H1 (cell line): Measurements from ENCODE around the gene SOCS3. TPM values are rescaled to one million over a fixed set of nuclear protein-coding genes. Genes with fewer than 3 reads are reported as not detected.

Source experiments
- CHD7 ChIP-seq: fragments of 300-600 bp; sonication (generic); IDR thresholded peaks from 2 replicates; pipeline ENCODE4 v1.7.1; 2012; ENCODE audit warnings: low read length, moderate library complexity, mild to moderate bottlenecking, inconsistent platforms; ENCODE audit not compliant: insufficient replicate concordance
- polyA plus RNA-seq, 7 experiments: library from polyadenylated mRNA; depleted of rRNA in 3 of 7; stranded (reverse) in 5 of 7; unstranded in 2 of 7; fragments of >200 nt in 5 of 7; fragments of 200-250 nt in 2 of 7; gene quantifications; 1 replicate in 5 of 7; 2 replicates in 1 of 7; 4 replicates in 1 of 7; pipeline versions ENCODE4 v1.2.1 to v1.2.3, GENCODE V29; 2011 to 2013; ENCODE audit warnings: missing spikeins in 2 of 7, mixed read lengths in 2 of 7
- total RNA-seq: library from RNA; stranded (reverse); fragmentation: NEBNext Ultra II Directional; extraction: Animal tissue kit (Norgen Biotek cat#: 25700); gene quantifications from 2 replicates; pipeline ENCODE4 v1.2.1, GENCODE V29; 2021

The SOCS3 gene
- total and polyA plus RNA-seq, 2 of the 8 experiments (the other 6 are each of a cell fraction or from before 2014, with no cell fraction given) = 10.1 to 47.9 TPM

DNA sequence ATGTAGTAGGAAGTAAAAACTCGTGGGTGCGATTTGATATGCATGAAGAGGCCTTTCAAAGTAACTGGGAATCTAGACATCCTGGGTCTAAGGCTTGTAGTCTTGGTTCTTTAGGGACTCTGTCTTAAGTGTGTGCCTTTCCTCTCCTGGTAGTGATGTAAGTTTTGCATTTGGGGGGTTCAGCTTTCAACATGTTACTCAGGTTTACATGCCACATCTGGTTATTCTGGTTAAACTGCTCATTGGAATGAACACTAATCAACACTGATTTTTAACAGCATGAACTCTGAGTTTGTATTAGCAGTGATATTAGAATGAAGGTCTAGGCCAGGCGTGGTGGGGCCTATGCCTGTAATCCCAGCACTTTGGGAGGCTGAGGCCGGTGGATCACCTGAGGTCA is 33.7 kb upstream of the SOCS3 start (continued):
- TF ChIP-seq CHD7 = no peak
